ENCODE results near the gene RASAL2. TPM values are rescaled to one million over a fixed set of nuclear protein-coding genes. Genes with fewer than 3 reads are reported as not detected.

RASAL2 gene
- total and polyA plus RNA-seq, 12 donors: 2.4 to 31.5 (median 15.0) TPM

GRCh38 chr1:178151831-178152230, 57.9 kb downstream of the RASAL2 start:
- H3K9me3 ChIP-seq (replicated peaks in 1 of 3): no peaks in the 10 kb centered on the region
- WGBS, 4 donors: 69 to 92% (median 77%) methylated on average over 1 of the region's 1 CpG
- no peaks in the 10 kb centered on the region for H3K4me1 ChIP-seq (replicated peaks in 1 of 2)
- H3K36me3 ChIP-seq (replicated peaks in 1 of 2): no peaks in the 10 kb centered on the region
- DNase-seq: no peak
- no peaks in the 10 kb centered on the region for H3K27me3 ChIP-seq
- no peak overlapping the region for H3K27ac ChIP-seq
- TF ChIP-seq POLR2A (IDR thresholded peaks at IDR 0.05) (no peak), CTCF (IDR thresholded peaks at IDR 0.05) (no peak)
- H3K4me3 ChIP-seq: no peak overlapping the region
- intact Hi-C loops (cut with DNase I): no loop called here

GRCh38 chr1:178155481-178156255, 61.8 kb downstream of the RASAL2 start:
- no peak overlapping the region for H3K27ac ChIP-seq
- TF ChIP-seq CTCF (IDR thresholded peaks at IDR 0.05) (no peak), POLR2A (IDR thresholded peaks at IDR 0.05) (no peak)
- no peaks in the 10 kb centered on the region for H3K9me3 ChIP-seq (replicated peaks in 1 of 3)
- WGBS, 4 donors: 83 to 87% (median 83%) methylated on average over 6 of the region's 6 CpGs
- no peak for DNase-seq
- no peaks in the 10 kb centered on the region for H3K36me3 ChIP-seq (replicated peaks in 1 of 2)
- H3K4me1 ChIP-seq (replicated peaks in 1 of 2): no peaks in the 10 kb centered on the region
- intact Hi-C loops (cut with DNase I): no loop called here
- no peaks in the 10 kb centered on the region for H3K27me3 ChIP-seq
- H3K4me3 ChIP-seq: no peak overlapping the region

GRCh38 chr1:178160736-178161475, 67.0 kb downstream of the RASAL2 start:
- H3K27me3 ChIP-seq: no peaks in the 10 kb centered on the region
- no peak overlapping the region for H3K4me3 ChIP-seq
- no peaks in the 10 kb centered on the region for H3K36me3 ChIP-seq (replicated peaks in 1 of 2)
- no peaks in the 10 kb centered on the region for H3K9me3 ChIP-seq (replicated peaks in 1 of 3)
- no peak overlapping the region for H3K27ac ChIP-seq
- H3K4me1 ChIP-seq (replicated peaks in 1 of 2): no peaks in the 10 kb centered on the region
- 85 to 90% (median 86%) methylated on average over 6 of the region's 6 CpGs for WGBS, 4 donors
- intact Hi-C loops (cut with DNase I): no loop called here
- no peak for DNase-seq
- TF ChIP-seq POLR2A (IDR thresholded peaks at IDR 0.05) (no peak), CTCF (IDR thresholded peaks at IDR 0.05) (no peak)

- Histone ChIP-seq H3K27ac (no peak overlapping the region), H3K4me1 (replicated peaks in 1 of 2) (no peaks in the 10 kb centered on the region), H3K4me3 (no peak overlapping the region), H3K27me3 (no peaks in the 10 kb centered on the region), H3K36me3 (replicated peaks in 1 of 2) (no peaks in the 10 kb centered on the region), H3K9me3 (replicated peaks in 1 of 3) (no peaks in the 10 kb centered on the region)
- intact Hi-C loops (cut with DNase I): no loop called here
- TF ChIP-seq POLR2A (IDR thresholded peaks at IDR 0.05): no peak
- TF ChIP-seq CTCF (IDR thresholded peaks at IDR 0.05): no peak
- 45 to 66% (median 59%) methylated on average over 2 of the region's 2 CpGs for WGBS, 4 donors
- no peak for DNase-seq
Measured at GRCh38 chr1:178161516-178161915, 67.6 kb downstream of the RASAL2 start.

Measured in adrenal gland (tissue), 12 donors.